Measurements from ENCODE around the gene TIMM21.

TIMM21 gene

GRCh38 chr18:74131124-74131523 is 17.2 kb upstream of the TIMM21 start:
- no peak for TF ChIP-seq JUND (IDR thresholded peaks at IDR 0.05; ENCODE audit: low read depth)
- in situ Hi-C loops (cut with HindIII; ENCODE audit: low pct_unique_long_range_greater_than_20kb, low sequenced_read_pairs) = no loop called here
- DNase-seq (ENCODE audit: low read depth in 1 of 2, low spot score in 1 of 2) = no peak

GRCh38 chr18:74132201-74132600 is 16.1 kb upstream of the TIMM21 start:
- no peak for TF ChIP-seq JUND (IDR thresholded peaks at IDR 0.05; ENCODE audit: low read depth)
- no peak for DNase-seq (ENCODE audit: low read depth in 1 of 2, low spot score in 1 of 2)
- in situ Hi-C loops (cut with HindIII; ENCODE audit: low pct_unique_long_range_greater_than_20kb, low sequenced_read_pairs) = no loop called here

- in situ Hi-C loops (cut with HindIII; ENCODE audit: low pct_unique_long_range_greater_than_20kb, low sequenced_read_pairs) = no loop called here
- DNase-seq (ENCODE audit: low read depth in 1 of 2, low spot score in 1 of 2) = no peak
- TF ChIP-seq JUND (IDR thresholded peaks at IDR 0.05; ENCODE audit: low read depth) = no peak
Measured at GRCh38 chr18:74137920-74138538, 10.3 kb upstream of the TIMM21 start.

- TF ChIP-seq JUND (IDR thresholded peaks at IDR 0.05; ENCODE audit: low read depth) = no peak
- no peak for DNase-seq (ENCODE audit: low read depth in 1 of 2, low spot score in 1 of 2)
- in situ Hi-C loops (cut with HindIII; ENCODE audit: low pct_unique_long_range_greater_than_20kb, low sequenced_read_pairs) = no loop called here
Measured at GRCh38 chr18:74139411-74139810, 8.9 kb upstream of the TIMM21 start.

GRCh38 chr18:74139888-74140287 is 8.4 kb upstream of the TIMM21 start:
- no peak for DNase-seq (ENCODE audit: low read depth in 1 of 2, low spot score in 1 of 2)
- in situ Hi-C loops (cut with HindIII; ENCODE audit: low pct_unique_long_range_greater_than_20kb, low sequenced_read_pairs) = no loop called here
- TF ChIP-seq JUND (IDR thresholded peaks at IDR 0.05; ENCODE audit: low read depth) = no peak

- TF ChIP-seq JUND (IDR thresholded peaks at IDR 0.05; ENCODE audit: low read depth) = no peak
- in situ Hi-C loops (cut with HindIII; ENCODE audit: low pct_unique_long_range_greater_than_20kb, low sequenced_read_pairs) = no loop called here
- DNase-seq (ENCODE audit: low read depth in 1 of 2, low spot score in 1 of 2) = no peak
Measured at GRCh38 chr18:74140582-74140981, 7.7 kb upstream of the TIMM21 start.

- in situ Hi-C loops (cut with HindIII; ENCODE audit: low pct_unique_long_range_greater_than_20kb, low sequenced_read_pairs) = no loop called here
- TF ChIP-seq JUND (IDR thresholded peaks at IDR 0.05; ENCODE audit: low read depth) = no peak
- no peak for DNase-seq (ENCODE audit: low read depth in 1 of 2, low spot score in 1 of 2)
Measured at GRCh38 chr18:74141667-74142066, 6.7 kb upstream of the TIMM21 start.

- in situ Hi-C loops (cut with HindIII; ENCODE audit: low pct_unique_long_range_greater_than_20kb, low sequenced_read_pairs) = no loop called here
- TF ChIP-seq JUND (IDR thresholded peaks at IDR 0.05; ENCODE audit: low read depth) = no peak
- DNase-seq (ENCODE audit: low read depth in 1 of 2, low spot score in 1 of 2) = no peak
Measured at GRCh38 chr18:74142252-74142651, 6.1 kb upstream of the TIMM21 start.

- in situ Hi-C loops (cut with HindIII; ENCODE audit: low pct_unique_long_range_greater_than_20kb, low sequenced_read_pairs) = no loop called here
- no peak for TF ChIP-seq JUND (IDR thresholded peaks at IDR 0.05; ENCODE audit: low read depth)
- no peak for DNase-seq (ENCODE audit: low read depth in 1 of 2, low spot score in 1 of 2)
Measured at GRCh38 chr18:74146756-74147155, 1.6 kb upstream of the TIMM21 start.

- no peak for DNase-seq (ENCODE audit: low read depth in 1 of 2, low spot score in 1 of 2)
- in situ Hi-C loops (cut with HindIII; ENCODE audit: low pct_unique_long_range_greater_than_20kb, low sequenced_read_pairs) = no loop called here
- no peak for TF ChIP-seq JUND (IDR thresholded peaks at IDR 0.05; ENCODE audit: low read depth)
Measured at GRCh38 chr18:74147491-74147778, 888 bp upstream of the TIMM21 start.

- no peak for TF ChIP-seq JUND (IDR thresholded peaks at IDR 0.05; ENCODE audit: low read depth)
- in situ Hi-C loops (cut with HindIII; ENCODE audit: low pct_unique_long_range_greater_than_20kb, low sequenced_read_pairs) = no loop called here
- DNase-seq (ENCODE audit: low read depth in 1 of 2, low spot score in 1 of 2) = no peak
Measured at GRCh38 chr18:74148543-74149070, 284 bp downstream of the TIMM21 start.

GRCh38 chr18:74149878-74150277 is 1.6 kb downstream of the TIMM21 start:
- no peak for TF ChIP-seq JUND (IDR thresholded peaks at IDR 0.05; ENCODE audit: low read depth)
- in situ Hi-C loops (cut with HindIII; ENCODE audit: low pct_unique_long_range_greater_than_20kb, low sequenced_read_pairs) = no loop called here
- DNase-seq (ENCODE audit: low read depth in 1 of 2, low spot score in 1 of 2) = no peak

GRCh38 chr18:74152270-74152669 is 3.9 kb downstream of the TIMM21 start:
- in situ Hi-C loops (cut with HindIII; ENCODE audit: low pct_unique_long_range_greater_than_20kb, low sequenced_read_pairs) = no loop called here
- DNase-seq (ENCODE audit: low read depth in 1 of 2, low spot score in 1 of 2) = no peak
- no peak for TF ChIP-seq JUND (IDR thresholded peaks at IDR 0.05; ENCODE audit: low read depth)

- no peak for DNase-seq (ENCODE audit: low read depth in 1 of 2, low spot score in 1 of 2)
- TF ChIP-seq JUND (IDR thresholded peaks at IDR 0.05; ENCODE audit: low read depth) = no peak
- in situ Hi-C loops (cut with HindIII; ENCODE audit: low pct_unique_long_range_greater_than_20kb, low sequenced_read_pairs) = no loop called here
Measured at GRCh38 chr18:74152857-74153256, 4.5 kb downstream of the TIMM21 start.

Measured in T47D (cell line).